ENCODE results near the gene CCDC200.
"Not testable (repeated sequence)": the region's sequence is repeated elsewhere in the genome, so short reads cannot be mapped to it uniquely, and the experiment has no call there.

CCDC200 gene

DNA sequence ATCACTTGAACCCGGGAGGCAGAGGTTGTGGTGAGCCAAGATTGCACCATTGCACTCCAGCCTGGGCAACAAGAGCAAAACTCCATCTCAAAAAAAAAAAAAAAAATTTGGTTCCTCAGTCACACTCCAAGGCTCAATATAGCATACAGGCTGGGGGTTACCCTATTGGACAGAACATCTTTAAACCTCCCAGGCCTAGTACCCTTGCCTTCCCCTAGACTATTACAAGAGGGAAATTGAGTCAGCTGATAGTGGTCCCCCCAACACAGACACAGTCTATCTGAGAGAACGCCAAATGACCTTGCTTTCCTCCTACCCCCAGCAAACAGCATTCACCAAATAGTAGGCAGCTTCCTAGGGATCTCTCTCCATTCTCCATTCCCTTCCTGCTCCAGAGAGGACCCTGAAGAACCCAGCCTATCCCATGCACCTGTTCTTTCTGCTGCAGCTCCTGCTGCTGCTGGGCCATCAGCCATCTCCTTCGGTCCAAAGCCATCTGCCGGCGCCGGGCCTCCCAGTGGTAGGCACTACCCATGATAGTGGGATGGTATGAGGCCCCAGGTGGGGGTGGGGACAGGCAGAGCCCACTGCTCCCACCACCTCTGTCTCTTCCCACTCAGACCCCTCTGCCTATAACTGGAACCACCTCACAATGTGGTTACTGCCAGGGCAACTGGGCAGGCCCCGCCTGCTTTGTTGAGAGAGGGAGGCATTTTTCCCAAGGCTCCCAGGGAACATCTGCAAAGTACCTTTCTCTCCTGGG is at the start of gene CCDC200:
Gene CCDC200 (minus strand): TSS at position 604 of the 763 bp plus-strand sequence. CDS start 69 bp downstream, at position 535.
- DNase-seq, result not testable (repeated sequence)

DNA sequence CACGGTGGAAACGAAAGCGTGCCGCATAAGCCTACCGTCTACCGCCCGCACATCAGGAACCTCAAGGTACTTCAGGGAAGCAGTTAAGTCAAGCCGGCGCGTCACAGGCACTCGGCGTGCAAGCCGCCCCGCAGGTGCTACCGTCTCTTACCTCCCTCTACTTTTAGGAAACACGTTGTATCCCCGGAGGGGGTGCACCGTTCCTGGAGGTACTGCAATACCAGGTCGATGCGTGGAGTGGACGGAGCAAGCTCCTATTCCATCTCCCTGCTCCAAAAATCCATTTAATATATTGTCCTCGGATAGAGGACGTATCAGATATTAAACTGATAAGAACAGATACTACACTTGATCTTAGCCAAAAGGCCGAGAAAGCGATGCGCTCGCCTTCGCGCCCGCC is 44.5 kb upstream of the CCDC200 start:
- not testable (repeated sequence) for DNase-seq

DNA sequence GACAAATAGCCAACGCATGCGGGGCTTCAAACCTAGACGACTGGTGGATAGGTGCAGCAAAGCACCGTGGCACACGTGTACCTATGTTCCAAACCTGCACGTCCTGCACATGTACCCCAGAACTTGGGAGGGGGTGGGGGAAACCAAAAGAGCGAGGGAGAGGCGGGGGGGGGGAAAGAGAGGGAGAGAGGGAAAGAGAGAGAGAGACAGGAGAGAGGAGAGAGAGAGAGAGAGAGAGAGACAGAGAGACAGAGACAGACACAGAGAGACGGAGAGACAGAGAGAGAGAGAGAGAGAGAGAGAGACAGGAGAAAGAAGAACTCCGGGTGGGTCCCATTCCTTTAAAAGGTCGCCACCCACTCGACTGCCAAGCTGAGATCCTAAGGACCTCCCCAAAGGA is 44.1 kb upstream of the CCDC200 start:
- not testable (repeated sequence) for DNase-seq

DNA sequence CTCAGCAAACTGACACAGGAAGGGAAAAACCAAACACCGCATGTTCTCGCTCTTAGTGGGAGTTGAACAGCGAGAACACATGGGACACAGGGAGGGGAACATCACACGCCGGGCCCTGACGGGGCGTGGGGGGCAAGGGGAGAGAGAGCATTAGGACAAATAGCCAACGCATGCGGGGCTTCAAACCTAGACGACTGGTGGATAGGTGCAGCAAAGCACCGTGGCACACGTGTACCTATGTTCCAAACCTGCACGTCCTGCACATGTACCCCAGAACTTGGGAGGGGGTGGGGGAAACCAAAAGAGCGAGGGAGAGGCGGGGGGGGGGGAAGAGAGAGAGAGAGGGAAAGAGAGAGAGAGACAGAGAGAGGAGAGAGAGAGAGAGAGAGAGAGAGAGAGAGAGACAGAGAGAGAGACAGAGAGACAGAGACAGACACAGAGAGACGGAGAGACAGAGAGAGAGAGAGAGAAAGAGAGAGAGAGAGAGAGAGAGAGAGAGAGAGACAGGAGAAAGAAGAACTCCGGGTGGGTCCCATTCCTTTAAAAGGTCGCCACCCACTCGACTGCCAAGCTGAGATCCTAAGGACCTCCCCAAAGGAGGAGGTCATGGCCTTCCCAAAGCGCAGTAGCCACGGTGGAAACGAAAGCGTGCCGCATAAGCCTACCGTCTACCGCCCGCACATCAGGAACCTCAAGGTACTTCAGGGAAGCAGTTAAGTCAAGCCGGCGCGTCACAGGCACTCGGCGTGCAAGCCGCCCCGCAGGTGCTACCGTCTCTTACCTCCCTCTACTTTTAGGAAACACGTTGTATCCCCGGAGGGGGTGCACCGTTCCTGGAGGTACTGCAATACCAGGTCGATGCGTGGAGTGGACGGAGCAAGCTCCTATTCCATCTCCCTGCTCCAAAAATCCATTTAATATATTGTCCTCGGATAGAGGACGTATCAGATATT is 42.4 kb upstream of the CCDC200 start:
- not testable (repeated sequence) for DNase-seq

DNA sequence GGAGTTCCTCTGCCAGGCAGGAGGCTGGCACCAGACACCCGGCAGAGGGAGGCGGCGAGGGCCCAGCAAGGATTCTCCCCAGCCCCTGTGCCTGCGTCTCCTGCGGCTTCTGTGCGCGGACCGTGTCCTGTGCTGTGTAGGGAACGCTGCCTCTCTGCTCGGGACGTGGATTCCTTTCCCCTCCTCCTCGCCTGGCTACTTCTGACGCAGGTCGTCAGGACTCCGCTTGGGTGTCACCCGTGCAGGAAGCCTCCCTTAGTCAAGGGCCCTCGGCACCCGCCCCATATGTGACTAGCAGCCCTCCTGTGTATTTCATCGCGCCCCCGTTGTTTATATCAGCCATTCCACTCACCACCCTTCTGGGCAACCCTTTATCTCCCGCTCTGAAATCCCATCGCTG is 18.0 kb upstream of the CCDC200 start:
- not testable (repeated sequence) for DNase-seq

DNA sequence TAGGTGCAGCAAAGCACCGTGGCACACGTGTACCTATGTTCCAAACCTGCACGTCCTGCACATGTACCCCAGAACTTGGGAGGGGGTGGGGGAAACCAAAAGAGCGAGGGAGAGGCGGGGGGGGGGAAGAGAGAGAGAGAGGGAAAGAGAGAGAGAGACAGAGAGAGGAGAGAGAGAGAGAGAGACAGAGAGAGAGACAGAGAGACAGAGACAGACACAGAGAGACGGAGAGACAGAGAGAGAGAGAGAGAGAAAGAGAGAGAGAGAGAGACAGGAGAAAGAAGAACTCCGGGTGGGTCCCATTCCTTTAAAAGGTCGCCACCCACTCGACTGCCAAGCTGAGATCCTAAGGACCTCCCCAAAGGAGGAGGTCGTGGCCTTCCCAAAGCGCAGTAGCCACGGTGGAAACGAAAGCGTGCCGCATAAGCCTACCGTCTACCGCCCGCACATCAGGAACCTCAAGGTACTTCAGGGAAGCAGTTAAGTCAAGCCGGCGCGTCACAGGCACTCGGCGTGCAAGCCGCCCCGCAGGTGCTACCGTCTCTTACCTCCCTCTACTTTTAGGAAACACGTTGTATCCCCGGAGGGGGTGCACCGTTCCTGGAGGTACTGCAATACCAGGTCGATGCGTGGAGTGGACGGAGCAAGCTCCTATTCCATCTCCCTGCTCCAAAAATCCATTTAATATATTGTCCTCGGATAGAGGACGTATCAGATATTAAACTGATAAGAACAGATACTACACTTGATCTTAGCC is 12.4 kb upstream of the CCDC200 start:
- not testable (repeated sequence) for DNase-seq

DNA sequence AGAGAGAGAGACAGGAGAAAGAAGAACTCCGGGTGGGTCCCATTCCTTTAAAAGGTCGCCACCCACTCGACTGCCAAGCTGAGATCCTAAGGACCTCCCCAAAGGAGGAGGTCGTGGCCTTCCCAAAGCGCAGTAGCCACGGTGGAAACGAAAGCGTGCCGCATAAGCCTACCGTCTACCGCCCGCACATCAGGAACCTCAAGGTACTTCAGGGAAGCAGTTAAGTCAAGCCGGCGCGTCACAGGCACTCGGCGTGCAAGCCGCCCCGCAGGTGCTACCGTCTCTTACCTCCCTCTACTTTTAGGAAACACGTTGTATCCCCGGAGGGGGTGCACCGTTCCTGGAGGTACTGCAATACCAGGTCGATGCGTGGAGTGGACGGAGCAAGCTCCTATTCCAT is 11.2 kb upstream of the CCDC200 start:
- DNase-seq, result not testable (repeated sequence)

DNA sequence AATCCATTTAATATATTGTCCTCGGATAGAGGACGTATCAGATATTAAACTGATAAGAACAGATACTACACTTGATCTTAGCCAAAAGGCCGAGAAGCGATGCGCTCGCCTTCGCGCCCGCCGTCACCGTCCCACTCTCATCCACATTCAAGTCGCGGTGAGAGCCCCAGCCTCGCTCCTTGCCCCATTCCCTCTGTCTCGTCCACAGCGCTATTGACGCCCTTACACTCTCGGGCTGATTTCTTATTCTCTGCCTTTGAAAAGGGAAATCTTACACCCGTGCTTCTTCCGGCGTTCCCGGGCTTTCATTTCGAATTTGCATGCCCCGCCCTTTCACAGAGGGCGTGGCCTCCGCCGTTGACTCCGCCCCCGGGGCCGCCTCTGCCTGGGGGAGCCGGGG is 5.5 kb upstream of the CCDC200 start, which contains the start of gene RNU2-1:
Gene RNU2-1 (minus strand): TSS at position 101 of the 400 bp plus-strand sequence.
- DNase-seq, result not testable (repeated sequence)

DNA sequence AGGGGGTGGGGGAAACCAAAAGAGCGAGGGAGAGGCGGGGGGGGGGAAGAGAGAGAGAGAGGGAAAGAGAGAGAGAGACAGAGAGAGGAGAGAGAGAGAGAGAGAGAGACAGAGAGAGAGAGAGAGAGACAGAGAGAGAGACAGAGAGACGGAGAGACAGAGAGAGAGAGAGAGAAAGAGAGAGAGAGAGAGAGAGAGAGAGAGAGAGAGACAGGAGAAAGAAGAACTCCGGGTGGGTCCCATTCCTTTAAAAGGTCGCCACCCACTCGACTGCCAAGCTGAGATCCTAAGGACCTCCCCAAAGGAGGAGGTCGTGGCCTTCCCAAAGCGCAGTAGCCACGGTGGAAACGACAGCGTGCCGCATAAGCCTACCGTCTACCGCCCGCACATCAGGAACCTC is 4.8 kb upstream of the CCDC200 start:
- not testable (repeated sequence) for DNase-seq

DNA sequence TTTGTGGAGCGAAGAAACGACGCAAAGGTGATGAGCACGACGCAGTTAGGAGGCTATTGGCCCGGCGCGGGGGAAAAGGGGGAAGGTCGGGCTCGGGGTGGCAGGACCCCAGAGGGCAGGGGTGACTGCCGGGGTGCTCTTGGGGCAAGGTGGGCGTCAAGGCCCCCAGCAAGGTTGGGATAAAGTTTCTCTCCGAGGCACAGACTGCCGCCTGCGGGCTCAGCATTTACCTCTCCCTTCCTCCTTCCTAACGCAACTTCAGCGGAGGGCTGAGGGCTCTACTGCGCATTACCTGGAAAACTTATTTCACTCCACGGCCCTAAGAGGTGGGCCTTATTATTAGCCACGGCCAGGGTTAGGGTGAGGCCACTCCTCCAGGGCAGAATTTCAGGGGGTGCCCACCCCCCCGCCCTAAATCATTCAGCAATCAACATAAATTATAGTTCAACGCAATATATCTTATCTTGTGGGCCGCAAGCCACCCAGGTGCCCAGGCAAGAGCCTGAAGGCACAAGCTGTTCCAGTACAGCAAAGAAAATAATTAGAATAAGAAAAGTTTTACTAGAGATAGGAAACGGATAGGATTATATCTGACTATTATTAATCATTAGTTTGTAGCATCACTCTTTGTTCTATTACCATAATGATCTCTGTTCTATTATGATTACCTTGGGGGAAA is 3.7 kb upstream of the CCDC200 start:
- DNase-seq, result not testable (repeated sequence)

DNA sequence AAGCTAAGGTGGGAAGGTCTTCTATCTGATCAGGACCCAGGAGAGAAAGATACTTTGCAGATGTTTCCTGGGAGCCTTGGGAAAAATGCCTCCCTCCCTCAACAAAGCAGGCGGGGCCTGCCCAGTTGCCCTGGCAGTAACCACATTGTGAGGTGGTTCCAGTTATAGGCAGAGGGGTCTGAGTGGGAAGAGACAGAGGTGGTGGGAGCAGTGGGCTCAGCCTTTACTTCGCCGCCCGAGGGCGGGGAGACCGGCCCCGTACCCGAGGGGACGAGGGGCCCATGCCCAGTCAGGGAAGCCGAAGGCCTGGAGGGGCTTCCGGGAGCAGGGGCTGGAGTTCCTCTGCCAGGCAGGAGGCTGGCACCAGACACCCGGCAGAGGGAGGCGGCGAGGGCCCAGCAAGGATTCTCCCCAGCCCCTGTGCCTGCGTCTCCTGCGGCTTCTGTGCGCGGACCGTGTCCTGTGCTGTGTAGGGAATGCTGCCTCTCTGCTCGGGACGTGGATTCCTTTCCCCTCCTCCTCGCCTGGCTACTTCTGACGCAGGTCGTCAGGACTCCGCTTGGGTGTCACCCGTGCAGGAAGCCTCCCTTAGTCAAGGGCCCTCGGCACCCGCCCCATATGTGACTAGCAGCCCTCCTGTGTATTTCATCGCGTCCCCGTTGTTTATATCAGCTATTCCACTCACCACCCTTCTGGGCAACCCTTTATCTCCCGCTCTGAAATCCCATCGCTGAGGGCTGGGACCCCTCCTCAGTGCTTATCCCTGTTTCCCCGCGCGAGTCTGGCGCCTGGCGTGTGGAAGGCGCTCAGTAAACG is 3.0 kb upstream of the CCDC200 start:
- not testable (repeated sequence) for DNase-seq

DNA sequence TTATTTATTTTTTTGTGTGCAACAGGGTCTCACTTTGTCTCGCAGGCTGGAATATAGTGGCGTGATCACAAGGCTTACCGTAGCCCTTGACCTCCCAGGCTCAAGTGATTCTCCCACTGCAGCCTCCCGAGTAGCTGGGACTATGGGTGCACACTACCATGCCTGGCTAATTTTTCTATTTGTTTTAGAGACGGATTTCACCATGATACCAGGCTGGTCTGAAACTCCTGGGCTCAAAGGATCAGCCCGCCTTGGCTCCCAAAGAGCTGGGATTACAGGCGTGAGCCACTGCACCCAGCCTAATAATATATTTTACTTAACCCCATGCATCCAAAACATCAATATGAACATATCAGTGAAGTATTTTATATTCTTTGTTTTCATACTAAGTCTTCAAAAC is 2.0 kb downstream of the CCDC200 start:
- no peak for DNase-seq

DNA sequence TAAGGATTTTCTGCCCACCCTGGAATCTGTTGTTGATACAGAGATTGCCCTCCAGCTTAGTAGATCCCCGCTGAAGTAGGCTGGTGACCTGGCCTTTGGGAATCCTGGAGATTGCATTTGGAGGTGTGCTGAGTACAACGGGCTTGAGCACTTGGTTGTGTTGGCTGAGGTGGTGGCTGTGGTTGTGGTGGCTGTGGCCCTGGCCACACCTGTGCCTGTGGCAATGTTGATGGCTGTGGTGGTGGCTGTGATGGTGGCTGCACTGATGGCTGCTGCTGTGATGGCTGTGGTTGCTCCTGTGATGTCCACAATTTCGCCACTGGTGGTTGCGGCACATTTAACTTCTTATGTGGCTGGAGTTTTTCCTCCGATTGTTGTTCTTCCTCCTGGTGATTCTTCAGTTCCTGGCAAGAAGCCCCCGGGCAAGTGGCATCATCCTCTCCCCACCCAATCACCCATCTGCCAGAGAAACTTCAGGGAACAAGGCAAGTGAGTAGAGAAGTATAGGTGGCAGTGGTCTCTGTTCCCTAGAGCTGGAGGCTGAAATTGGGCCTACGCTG is 4.2 kb downstream of the CCDC200 start:
- DNase-seq, result no peak

DNA sequence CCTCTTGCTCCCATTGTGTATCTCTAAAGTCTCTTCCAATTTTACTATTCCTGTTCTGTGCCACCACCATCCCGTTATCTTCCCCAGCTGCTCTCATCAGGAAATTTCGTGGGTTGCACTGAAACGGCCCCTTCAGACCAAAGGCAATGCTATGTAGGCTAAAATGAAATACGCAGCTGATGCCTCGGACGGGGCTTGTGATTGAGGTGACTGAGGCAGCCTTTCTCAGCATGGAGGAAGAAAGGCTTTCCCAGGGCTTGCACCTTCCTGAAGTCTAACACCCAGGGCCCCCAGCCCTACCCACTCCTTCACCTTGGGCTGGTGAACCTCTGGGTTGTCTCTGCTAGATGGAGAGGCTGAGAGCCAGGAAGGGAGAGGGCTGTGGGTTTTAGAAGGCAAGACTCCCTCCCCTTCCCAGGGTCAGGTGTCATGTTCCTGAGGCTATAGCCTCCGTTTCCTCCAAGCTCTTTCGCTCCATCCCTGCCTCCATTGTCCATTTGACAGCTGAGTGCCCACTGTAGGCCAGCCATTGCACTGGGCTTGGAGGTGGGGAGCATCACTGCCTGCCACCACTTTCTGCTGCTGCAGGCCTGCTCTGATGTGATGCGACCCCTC is 7.8 kb downstream of the CCDC200 start:
- DNase-seq, result no peak

DNA sequence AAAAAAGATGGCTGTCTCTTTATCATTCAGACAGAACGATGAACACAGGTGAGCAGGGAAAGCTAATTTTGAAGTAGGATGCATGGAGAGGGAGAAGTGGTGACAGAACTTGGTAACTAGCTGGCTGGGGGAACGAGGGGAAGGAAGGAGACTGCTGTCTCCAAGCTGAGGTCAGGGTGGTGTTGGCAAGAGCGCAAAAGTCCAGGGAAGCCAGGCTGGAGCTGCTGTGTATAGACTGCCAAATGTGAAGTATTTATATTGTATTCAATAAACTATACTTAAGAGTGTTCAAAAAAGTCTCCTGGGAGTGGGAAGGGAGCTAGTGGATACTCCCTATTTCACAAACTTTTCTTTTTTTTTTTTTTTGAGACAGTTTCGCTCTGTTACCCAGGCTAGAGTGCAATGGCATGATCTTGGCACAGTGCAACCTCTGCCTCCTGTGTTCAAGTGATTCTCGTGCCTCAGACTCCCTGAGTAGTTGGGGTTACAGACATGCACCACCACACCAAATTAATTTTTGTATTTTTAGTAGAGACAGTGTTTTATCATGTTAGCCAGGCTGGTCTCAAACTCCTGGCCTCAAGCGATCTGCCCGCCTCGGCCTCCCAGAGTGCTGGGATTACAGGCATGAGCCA is 8.6 kb downstream of the CCDC200 start:
- no peak for DNase-seq

DNA sequence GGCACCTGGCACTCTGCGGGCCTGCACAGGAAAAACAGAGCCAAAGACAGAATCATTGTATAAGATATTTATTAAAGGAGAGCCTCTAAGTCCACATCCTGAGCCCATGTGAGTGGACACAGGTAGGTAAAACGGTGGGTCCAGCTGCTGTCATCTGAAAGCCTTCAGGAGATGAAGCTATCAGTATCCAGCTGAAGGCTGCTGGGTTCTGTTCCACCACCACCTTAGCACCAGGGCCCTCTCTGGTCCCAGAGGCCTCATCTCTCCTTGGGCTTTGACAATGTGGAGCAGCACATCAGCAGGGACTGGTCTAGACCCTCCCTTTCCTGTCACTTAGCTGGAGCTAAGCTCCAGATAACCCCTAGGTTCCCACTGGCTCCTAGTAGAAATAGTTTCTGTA is 9.4 kb downstream of the CCDC200 start:
- DNase-seq, result no peak

DNA sequence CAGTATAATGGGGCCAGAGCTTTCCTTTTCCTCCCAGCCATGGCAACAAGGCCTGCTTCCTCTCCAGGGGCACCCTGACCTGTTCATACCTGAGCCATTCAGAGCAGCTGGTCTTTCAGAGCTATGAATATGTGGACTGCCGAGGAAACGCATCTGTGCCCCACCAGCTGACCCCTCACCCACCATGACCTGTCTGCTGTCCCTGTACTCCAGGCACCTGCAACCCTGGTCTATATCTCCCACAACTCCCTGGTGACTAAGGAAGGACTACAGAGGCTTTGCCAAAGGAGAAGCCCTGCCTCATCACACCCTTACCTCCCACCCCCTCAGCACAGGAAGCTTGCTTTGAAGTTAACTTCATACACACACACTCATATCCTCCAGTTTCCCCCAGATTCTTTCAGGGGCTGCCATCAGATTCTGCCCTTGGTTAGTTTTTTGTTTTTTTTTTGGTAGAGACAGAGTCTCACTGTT is 10.8 kb downstream of the CCDC200 start:
- no peak for DNase-seq

DNA sequence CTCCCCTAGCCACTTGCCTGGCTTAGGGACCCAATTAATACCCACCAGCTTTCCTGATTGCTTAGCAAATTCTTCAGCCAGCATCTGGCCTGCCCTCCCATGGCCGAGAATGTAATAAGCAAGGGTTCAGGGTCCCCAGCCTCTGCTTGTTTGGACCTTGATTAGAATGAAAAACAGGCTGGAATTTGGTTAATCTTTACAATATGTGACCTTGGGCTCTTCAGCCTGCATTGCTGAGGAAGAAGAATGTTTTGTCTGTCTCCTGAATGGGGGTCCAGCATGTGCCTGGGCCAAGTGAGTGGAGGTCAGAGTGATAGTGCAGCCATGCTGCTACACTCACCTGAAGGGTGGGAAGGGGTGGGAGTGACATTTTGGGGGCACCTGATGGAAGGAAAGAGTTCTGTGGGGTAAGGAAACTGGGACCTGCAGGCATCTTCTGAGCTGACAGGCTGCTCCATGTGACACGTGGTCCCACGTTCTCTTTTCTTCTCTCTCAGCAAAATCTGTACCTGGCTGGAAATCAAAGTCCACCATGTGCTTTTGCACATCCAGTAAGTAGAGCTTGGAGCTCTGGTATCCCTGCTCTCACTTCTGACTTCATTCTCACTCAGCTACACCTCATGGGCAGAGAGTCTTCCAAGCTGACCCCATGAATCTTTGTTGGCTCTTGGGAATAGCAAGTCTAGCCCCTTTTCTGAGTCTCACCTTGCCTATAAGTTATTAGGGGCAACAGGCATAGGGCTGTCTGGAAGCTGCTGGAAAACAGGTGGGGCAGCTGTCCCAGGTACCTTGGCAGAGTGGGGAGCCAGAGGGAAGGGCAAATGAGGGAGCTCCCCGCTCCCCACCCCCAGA is 11.4 kb downstream of the CCDC200 start:
- DNase-seq, result no peak

DNA sequence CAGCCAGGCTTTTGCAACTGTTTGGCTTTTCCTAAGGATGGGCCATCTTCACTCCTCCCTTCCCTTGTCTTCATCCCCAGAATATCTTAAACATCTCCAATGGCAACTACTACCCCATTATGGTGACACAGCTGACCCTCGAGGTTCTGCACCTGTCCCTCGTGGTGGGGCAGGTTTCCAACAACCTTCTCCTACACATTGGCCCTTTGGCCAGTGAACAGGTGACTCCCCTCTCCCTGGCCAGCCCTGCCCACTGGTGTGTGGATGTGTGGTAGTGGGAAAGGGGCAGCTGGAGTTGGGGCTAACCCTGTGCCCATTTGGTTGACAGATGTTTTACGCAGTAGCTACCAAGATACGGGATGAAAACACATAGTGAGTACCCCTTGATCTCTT is 12.1 kb downstream of the CCDC200 start:
- DNase-seq, result no peak
